HG03575 (cell line): ENCODE data around the gene PARD6B.
"Not testable (repeated sequence)": the region's sequence is repeated elsewhere in the genome, so short reads cannot be mapped to it uniquely, and the experiment has no call there.

ENCODE experiments used
- ATAC-seq: cut with Tn5 transposase; IDR thresholded peaks from one replicate; pipeline ENCODE4 v1.9.1; 2021; ENCODE audit not compliant: unreplicated experiment, insufficient number of reproducible peaks, low FRiP score; ENCODE audit errors: extremely low read depth

PARD6B gene

DNA sequence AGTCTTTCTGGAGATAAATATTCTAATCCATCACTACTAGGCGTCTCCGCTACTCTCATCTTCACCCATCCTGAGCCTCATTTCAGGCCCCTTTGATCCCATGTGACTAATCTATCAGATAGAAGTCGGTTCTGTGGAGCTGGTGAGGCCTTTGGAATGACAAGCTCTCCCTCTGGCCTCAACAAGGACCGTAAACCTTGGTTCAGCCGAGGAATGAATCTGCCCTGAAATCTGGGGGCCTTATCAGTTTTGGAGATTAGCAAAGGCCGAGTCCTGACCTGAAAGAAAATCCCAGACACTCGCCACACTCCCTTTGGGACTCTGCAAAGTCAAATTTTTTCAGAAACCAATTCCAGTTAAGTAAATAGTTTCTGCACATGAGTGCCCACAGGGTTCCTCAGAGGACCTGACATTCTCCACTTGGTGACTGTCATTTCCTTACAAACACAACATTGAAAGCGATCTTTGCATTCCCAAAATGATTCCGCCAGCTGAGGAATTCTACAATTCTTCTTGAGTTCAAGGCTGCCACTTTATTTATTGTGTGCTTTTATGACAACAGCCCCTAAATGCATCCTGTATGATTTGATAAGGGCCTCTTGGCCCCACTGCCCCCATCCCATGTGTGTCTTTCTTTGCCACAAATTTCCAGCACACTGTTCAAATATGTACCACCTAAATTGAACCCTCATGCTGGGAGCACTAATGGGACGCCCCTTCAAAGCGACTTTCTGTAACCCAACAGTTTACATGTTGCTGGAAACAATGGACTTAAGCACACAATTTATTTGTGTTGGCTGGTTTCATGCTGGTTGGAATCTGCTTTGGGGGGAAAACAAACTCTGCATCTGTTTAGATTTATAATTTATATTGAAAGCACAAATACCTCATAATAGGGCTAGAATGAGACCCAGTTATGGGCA, 30.1 kb upstream of the PARD6B start:
- no peak for ATAC-seq

DNA sequence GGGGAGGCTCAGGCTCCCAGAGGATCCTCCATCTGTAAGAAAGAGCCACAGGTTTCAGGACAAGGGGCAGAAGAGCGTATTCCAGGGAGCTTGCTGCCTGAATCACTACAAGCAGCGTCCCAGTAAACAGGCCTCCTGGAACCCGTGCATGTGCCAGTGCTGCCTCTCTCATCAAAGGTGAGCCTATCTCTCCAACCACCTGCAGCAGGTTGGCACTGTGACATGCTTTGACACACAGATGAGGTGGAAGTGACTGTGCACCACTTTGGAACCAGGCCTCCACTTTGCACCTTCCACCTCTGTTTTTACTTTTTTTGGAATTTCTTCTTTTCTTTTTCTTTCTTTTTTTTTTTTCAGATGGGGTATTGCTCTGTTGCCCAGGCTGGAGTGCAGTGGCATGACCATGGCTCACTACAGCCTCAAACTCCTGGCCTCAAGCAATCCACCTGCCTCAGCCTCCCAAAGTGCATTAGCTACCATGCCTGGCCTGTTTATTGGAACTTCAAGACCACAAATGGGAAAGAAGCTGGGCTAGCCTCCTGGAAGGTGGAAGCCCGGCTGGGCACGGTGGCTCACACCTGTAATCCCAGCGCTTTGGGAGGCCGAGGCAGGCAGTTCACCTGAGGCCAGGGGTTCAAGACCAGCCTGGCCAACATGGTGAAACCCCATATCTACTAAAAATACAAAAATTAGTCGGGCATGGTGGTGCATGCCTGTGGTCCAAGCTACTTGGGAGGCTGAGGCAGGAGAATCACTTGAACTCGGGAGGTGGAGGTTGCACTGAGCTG, 27.5 kb upstream of the PARD6B start:
- not testable (repeated sequence) for ATAC-seq

DNA sequence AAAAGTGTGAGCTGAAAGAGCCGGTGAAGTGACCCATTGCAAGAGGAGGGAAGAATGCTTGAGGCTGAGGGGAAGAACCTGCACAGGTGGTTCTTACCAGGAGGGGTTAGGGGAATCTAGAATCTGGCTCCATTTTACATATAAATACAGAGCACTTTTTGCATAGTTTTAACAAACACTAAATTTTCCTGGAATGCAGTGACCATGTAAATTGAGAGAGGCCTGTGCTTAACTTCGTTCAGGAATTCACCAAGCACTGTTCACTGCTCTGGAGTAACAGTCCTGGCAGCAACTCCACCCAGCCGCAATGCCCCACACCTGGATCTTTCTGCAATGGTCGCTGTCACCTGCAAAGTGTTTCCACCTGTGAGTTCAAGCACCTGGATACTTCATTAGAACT, 26.9 kb upstream of the PARD6B start:
- no peak for ATAC-seq

DNA sequence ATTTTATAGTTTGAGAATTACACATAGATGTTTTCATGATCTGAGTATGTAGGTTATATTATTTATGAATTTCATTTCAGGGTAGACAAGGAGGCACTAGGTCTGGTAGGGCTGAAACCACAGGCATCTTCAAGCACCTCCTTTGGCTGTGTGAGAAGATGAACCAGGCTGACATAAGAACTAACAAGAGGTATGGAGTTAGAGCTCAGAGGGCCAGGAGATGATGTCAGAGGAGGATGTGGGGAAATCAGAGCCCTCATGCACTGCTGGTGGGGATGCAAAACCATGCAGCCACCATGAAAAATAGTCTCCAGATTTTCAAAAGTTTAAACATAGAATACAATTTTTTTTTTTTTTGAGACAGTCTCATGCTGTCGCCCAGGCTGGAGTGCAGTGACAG, 26.4 kb upstream of the PARD6B start:
- no peak for ATAC-seq

DNA sequence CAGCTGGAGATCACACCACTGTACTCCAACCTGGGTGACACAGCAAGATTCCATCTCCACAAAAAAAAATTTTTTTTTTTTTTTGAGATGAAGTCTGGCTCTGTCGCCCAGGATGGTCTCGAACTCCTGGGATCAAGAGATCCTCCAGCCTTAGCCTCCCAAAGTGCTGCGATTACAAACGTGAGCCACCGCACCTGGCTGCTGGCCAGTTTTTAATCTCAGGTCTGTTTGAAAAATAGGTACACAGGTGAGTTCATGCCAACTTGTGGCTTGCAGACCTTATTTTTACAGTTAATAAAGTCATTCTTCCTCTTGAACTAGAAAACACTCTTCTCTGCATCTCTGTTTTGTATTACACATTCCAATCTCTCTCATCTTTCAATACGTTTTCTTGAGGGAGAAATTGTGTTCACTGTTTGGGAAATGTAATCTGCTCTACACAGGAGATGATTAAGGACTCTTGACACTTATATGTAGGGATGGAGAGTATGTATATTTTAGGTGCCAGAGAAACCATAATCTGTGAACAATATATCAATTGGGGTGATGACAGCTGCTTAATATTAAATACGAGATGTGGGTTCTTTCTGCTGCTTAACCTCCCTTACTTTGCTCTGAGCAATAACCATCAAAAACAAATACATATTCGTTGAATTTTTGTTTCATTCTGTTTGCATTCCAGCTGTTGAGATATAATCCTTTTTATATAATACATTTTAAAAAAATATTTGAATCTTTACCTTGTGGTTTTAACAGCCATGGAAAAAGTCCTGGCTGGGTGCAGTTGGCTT, 22.3 kb upstream of the PARD6B start:
- no peak for ATAC-seq

DNA sequence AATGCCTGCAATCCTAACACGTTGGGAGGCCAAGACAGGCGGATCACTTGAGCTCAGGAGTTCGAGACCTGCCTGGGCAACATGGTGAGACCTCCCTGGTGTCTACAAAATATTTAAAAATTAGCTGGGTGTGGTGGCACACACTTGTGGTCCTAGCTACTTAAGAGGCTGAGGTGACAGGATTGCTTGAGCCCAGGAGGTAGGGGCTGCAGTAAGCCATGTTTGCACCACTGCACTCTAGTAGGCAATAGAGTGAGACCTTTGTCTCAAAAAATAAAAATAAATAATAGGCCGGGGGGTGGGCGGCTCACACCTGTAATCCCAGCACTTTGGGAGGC, 21.8 kb upstream of the PARD6B start:
- ATAC-seq: no peak

DNA sequence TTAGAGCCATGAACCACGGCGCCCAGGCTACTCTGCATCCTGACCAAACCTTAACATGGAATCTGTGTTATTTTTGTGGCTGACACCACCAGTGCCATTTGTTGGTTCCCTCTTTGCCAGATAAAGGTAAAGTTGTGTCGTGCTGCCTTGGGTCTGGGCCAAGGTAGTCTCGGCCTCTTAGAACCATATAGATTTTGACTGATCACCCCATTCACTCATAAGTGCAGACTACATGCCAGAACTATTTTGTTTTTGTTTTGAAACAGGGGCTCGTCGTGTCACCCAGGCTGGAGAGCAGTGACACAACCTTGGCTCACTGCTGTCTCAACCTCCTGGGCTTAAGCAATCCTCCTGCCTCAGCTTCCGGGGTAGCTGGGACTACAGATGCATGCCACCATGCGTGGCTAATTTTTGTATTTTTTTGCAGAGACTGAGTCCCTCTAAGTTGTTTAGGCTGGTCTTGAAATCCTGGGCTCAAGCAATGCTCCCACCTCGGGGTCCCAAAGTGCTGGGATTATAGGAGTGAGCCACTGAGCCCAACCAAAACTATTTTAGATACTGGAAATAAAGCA, 20.8 kb upstream of the PARD6B start:
- ATAC-seq: no peak

DNA sequence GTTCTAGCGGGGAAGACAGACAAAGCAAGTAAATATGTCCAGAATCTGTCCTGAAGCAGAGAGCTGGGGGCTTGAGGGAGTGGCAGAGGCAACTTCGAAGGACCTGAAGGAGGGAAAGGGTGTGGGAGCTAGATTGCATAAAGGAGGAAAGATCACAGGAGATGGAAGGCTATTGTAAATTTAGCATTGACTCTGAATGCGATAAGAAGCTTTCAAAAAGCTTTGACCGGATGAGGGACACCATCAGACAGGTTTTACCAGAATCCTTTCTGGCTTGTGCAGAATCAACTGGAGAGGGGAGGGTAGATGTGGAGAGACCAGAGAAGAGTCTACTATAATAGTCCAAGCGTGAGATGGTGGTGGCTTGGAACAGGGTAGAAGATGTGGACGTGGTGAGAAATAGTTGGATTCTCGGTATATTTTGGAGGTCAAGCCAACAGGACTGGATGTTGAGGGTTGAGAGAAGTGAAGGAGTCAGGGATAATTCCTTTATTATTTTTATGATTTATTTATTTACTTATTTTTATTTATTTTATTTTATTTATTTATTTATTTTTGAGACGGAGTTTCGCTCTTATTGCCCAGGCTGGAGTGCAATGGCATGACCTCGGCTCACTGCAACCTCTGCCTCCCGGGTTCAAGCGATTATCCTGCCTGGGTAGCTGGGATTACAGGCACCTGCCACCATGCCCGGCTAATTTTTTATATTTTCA, 20.1 kb upstream of the PARD6B start:
- no peak for ATAC-seq

DNA sequence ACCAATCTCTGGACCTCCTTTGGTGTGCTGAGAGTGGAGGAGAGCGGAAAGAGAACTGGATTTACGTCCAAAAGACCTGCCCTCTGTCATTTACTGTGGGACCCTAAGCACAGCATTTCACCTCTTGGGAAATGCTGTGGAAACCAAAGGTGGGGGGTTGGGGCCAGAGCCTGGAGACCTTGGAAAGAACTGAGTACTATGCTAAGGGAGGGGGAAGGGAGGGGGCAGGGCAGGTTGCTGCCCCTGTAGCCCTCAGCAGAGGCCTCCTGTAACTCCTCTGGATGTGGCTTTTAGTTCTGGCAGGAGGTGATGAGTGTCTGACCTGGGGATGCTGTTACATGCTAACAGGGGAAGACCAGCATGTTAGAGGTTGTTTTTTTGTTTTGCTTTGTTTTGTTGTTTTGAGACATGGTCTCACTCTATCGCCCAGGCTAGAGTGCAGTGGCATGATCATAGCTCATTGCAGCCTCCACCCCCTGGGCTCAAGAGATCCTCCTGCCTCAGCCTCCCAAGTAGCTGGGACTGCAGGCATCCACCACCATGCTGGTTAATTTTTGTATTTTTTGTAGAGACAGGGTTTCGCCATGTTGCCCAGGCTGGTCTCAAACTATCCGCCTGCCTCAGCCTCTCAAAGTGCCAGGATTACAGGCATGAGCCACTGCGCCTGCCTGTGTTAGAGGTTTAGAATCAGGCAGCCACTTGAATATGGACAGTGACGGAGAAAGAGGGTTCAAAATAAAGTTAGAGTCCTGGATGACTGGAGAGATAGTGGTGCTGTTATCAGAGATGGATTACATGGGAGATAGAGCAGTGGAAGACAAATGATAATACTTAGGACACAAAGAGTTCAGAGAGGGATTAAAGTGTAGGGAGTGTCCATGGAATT, 18.4 kb upstream of the PARD6B start:
- no peak for ATAC-seq

DNA sequence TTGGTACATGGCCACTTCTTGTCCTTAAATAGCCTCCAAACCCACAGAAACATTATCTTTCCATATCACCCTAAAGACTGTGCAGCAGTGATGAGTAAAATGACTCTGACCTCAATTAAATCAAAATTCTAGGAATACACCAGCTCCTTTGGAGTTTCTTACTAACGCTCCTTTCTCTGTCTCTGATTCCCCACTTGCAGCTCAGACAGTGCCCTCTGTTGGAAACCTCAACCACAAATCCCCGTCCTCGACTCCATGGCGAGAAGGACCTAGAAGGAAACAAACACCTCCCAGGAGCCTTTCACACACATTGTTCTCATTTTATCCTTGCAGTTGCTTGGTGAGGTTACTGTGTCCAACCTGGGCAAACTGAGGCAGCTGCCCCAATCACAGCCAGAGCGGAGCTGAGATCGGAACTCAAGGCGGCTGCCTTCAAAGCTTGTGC, 17.7 kb upstream of the PARD6B start:
- no peak for ATAC-seq

DNA sequence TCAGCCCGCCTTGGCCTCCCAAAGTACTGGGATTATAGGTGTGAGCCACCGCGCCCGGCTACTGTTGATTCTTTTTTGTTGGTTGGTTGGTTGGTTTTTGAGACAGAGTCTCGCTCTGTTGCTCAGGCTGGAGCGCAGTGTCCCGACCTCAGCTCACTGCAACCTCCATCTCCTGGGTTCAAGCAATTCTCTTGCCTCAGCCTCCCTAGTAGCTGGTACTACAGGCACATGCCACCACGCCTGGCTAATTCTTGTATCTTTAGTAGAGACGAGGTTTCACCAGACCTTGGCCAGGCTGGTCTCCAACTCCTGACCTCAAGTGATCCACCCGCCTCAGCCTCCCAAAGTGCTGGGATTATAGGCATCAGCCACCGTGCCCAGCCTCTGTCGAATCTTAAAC, 17.0 kb upstream of the PARD6B start:
- ATAC-seq: not testable (repeated sequence)

DNA sequence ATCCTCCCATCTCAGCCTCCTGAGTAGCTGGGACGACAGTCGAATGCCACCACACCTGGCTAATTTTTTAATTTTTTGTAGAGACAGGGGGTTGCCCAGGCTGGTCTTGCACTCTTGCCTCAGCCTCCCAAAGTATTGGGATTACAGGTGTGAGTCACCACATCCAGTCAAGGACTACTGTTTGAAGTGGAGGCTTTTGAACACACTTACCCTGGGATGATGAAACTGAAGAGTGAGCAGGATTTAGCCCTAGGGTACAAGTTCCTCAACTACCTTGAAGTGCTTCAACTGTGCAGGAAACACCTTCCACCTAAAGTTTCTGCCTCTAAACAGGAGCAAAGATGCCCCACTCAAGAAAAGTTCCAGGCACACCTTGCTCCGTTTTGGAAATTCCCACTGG, 15.7 kb upstream of the PARD6B start:
- ATAC-seq: no peak

DNA sequence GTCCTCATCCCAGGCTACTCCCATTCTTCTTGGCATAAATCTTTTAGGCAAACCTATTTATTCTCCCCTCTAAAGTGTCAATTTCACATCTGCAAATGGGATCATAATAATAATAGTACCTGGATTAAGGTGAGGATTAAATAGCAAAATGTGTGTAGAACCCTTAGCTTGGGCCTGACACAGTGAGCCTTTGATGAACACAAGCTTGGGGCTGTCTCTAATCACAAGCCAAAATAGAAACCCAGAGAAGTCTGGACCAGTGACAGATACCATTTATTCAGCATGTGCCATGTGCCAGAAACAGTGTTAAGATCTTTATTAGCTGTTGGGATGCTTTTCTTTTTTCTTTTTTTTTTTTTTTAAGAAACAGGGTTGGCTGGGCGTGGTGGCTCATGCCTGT, 14.9 kb upstream of the PARD6B start:
- no peak for ATAC-seq

DNA sequence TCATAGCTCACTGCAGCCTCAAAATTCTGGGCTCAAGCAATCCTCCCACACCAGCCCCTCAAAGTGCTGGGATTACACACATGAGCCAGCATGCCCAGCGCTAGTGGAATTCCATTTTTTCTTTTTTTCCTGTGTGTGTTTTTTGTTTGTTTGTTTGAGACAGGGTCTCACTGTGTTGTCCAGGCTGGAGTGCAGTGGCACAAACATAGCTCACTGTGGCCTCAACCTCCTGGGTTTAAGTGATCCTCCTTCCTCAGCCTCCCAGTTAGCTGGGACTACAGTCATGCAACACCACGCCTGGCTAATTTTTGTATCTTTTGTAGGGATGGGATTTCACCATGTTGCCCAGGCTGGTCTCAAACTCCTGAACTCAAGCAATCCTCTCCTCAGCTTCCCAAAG, 14.1 kb upstream of the PARD6B start:
- no peak for ATAC-seq

DNA sequence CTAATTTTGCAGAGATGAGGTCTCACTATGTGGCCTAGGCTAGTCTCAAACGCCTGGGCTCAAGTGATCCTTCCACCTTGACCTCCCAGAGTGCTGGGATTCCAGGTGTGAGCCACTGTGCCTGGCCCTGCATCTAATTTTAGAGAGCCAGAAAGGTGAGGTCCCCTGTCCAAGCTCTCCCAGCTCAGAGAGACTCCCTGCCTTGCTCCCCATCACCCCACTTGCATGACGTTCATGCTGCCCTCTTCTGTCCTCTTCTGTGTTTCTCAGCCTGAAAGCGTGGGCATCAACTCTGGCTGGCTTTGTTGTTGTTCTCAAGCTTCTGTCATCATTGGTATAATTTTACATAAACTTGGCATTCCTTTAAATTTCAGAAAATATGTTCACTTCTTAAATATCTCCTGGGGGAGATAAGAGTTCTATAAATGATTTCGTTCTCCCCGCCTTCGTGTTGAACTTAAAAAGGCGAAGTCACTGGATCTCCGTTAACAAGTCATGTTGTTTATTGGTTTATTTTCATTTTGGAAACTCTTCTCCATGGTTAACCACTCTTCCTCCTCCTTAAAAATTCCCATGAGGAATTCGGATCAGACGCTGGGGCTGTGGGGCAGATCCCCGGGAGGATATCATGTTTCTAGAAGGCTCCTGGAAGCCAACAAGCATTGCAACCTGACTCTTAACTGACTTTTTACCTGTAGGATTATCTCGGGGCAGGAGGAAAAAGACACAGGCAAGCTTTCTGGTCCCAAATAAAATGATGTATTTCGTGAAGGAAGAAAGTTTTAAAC, 13.2 kb upstream of the PARD6B start:
- ATAC-seq: no peak

DNA sequence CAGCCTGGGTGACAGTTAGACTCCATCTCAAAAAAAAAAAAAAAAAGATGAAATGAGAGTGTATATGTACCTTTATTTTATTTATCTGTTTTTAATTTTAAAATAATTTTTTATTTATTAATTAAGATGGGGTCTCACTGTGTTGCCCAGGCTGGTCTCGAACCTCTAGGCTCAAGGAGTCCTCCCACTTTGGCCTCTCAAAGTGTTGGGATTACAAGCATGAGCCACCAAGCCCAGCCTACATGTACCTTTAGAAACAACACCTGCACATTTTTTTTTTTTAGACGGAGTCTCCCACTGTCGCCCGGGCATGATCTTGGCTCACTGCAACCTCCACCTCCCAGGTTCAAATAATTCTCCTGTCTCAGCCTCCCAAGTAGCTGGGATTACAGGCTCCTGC, 12.1 kb upstream of the PARD6B start:
- ATAC-seq: no peak

DNA sequence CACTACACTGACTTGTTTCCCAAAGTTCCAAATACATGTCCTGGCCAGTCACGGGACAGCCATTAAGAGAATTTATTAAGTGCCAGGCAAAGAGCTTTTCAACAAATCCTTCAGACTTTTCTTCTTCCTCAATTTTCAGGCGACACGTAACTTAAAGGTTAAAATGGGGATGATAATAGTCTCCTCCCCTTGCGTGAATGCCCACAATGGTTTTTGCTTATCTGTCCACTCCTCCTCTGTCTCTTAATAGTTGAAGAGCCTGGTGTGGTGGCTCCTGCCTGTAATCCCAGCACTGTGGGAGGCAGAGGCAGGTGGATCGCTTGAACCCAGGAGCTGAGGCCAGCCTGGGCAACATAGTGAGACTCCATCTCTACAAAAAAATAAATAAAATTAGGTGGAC, 11.4 kb upstream of the PARD6B start:
- ATAC-seq: no peak
